OCI-LY3 (cell line): Measurements from ENCODE around the gene CNIH3.

Source experiments
- CTCF ChIP-seq: fragments of 200-600, 300-600 bp; sonication (generic); IDR thresholded peaks from 2 replicates; pipeline ENCODE4 v1.5.1; 2014; ENCODE audit warnings: antibody characterized with exemption, low read length, low read depth
- EZH2phosphoT487 ChIP-seq: fragments of 200-600 bp; shearing (Covaris generic); IDR thresholded peaks from 2 replicates; pipeline ENCODE4 v1.6.1; 2018; ENCODE audit warnings: antibody characterized with exemption, mixed run types, low read depth

GRCh38 chr1:224768971-224769370 lies 152.9 kb downstream of the CNIH3 start:
- TF ChIP-seq CTCF = no peak
- TF ChIP-seq EZH2phosphoT487 = no peak
